RWPE2 (cell line): ENCODE data around the gene ABL1.

Experiments used
- ATAC-seq: fragments of 200-7000 bp; cut with Tn5 transposase; 3 replicates; pipeline ENCODE4 v1.9.1; 2021; ENCODE audit warnings: low read depth
- DNase-seq: peaks from one replicate; pipeline ENCODE4 v3.0.0-alpha.2; 2020; ENCODE audit warnings: low spot score
- H3K27ac ChIP-seq: fragments of 450-650 bp; 2 replicates; pipeline ENCODE4 v1.5.1; 2017; ENCODE audit warnings: mild to moderate bottlenecking; ENCODE audit not compliant: poor library complexity, severe bottlenecking
- H3K27me3 ChIP-seq: fragments of 250-450 bp; sonication (Bioruptor Pico); 2 replicates; pipeline ENCODE4 v1.5.1; 2021; ENCODE audit warnings: mild to moderate bottlenecking, moderate library complexity; ENCODE audit not compliant: insufficient read depth, poor library complexity, severe bottlenecking
- H3K36me3 ChIP-seq: fragments of 250-450 bp; sonication (Bioruptor Pico); 2 replicates; pipeline ENCODE4 v1.5.1; 2020; ENCODE audit warnings: low read depth, mild to moderate bottlenecking, moderate library complexity
- H3K4me1 ChIP-seq: fragments of 250-450 bp; sonication (Bioruptor Pico); 2 replicates; pipeline ENCODE4 v1.5.1; 2021; ENCODE audit warnings: mild to moderate bottlenecking, moderate library complexity; ENCODE audit not compliant: insufficient read depth, poor library complexity, severe bottlenecking
- H3K4me3 ChIP-seq: fragments of 250-450 bp; sonication (Bioruptor Pico); 2 replicates; pipeline ENCODE4 v1.5.1; 2021; ENCODE audit warnings: mild to moderate bottlenecking, moderate library complexity; ENCODE audit not compliant: severe bottlenecking
- H3K9me3 ChIP-seq: fragments of 250-450 bp; sonication (Bioruptor Pico); 2 replicates; pipeline ENCODE4 v1.5.1; 2021; ENCODE audit warnings: mild to moderate bottlenecking, moderate library complexity; ENCODE audit not compliant: severe bottlenecking
- TF ChIP-seq, protein P1 (sequence below): fragments of 450-650 bp; IDR thresholded peaks from one replicate; pipeline ENCODE4 v1.5.1; 2017; ENCODE audit warnings: mild to moderate bottlenecking, moderate library complexity; ENCODE audit not compliant: poor library complexity, severe bottlenecking

The ABL1 gene

DNA sequence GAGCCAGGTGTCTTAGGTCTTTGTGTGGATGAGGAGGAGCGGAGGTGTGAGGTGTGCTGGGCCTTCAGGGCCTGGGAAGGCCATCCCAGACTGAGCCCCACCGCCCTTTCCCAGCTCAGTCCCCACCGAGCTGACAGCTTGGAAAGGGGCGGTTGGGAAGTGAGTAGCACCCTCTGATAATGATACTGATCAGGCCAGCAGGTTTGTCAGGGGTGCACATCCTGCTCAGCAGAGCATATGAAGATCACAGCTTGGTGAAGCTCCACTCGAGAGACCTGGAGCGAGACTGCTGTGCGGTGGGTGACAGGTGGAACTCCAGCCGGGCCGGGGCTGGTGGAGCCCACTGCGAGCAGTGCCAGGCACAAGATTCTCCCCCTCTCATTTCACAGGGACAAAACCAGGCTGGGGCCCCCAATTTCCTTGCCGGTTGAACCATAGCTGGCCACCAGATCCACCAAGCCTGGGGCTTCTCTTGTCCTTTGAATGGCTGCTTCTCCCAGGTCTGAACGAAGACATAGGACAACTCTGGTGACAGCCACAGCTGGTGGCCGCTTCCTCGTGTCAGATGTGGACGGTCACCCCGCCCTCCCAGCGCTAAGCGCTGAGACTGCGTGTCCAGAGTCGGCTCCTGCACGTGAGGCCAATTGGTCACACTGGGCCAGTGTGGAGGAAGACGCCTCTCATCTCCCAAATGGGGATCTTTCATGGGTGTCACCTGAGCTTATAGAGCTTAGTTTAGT is 53.3 kb downstream of the ABL1 start:
- no peak for ATAC-seq
- H3K4me3 ChIP-seq: no peak overlapping the region
- H3K36me3 ChIP-seq: peaks cover 60% of the 10 kb centered on the region
- no peaks in the 10 kb centered on the region for H3K27me3 ChIP-seq
- DNase-seq: no peak
- H3K9me3 ChIP-seq: peaks cover 24% of the 10 kb centered on the region
- TF ChIP-seq, protein P1, sequence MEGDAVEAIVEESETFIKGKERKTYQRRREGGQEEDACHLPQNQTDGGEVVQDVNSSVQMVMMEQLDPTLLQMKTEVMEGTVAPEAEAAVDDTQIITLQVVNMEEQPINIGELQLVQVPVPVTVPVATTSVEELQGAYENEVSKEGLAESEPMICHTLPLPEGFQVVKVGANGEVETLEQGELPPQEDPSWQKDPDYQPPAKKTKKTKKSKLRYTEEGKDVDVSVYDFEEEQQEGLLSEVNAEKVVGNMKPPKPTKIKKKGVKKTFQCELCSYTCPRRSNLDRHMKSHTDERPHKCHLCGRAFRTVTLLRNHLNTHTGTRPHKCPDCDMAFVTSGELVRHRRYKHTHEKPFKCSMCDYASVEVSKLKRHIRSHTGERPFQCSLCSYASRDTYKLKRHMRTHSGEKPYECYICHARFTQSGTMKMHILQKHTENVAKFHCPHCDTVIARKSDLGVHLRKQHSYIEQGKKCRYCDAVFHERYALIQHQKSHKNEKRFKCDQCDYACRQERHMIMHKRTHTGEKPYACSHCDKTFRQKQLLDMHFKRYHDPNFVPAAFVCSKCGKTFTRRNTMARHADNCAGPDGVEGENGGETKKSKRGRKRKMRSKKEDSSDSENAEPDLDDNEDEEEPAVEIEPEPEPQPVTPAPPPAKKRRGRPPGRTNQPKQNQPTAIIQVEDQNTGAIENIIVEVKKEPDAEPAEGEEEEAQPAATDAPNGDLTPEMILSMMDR: no peak
- peaks cover 9% of the 10 kb centered on the region for H3K4me1 ChIP-seq
- no peak overlapping the region for H3K27ac ChIP-seq

DNA sequence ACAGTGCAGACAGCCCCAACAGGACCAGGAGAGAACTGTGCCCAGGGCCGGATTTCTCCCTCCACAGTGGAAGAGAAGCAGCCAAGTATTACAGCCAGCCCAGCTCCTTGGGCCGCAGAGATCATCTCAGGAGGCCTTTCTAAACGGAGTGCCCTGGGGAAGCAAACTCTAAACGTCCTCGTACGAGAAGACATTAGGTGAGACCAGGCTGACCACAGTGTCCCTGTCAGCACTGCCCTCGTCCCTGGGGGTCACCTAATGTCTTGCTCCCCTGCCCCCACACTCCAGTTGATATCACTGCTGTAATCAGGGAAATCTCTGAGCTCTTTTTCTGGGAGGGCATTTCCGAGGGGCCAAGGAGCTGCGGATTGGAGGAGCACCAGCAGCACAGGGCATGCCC is 55.1 kb downstream of the ABL1 start:
- Histone ChIP-seq H3K9me3 (peaks cover 23% of the 10 kb centered on the region), H3K36me3 (peaks cover 45% of the 10 kb centered on the region), H3K4me3 (no peak overlapping the region), H3K4me1 (peaks cover 9% of the 10 kb centered on the region), H3K27ac (no peak overlapping the region), H3K27me3 (no peaks in the 10 kb centered on the region)
- DNase-seq: no peak
- ATAC-seq: no peak
- TF ChIP-seq, protein P1: no peak

DNA sequence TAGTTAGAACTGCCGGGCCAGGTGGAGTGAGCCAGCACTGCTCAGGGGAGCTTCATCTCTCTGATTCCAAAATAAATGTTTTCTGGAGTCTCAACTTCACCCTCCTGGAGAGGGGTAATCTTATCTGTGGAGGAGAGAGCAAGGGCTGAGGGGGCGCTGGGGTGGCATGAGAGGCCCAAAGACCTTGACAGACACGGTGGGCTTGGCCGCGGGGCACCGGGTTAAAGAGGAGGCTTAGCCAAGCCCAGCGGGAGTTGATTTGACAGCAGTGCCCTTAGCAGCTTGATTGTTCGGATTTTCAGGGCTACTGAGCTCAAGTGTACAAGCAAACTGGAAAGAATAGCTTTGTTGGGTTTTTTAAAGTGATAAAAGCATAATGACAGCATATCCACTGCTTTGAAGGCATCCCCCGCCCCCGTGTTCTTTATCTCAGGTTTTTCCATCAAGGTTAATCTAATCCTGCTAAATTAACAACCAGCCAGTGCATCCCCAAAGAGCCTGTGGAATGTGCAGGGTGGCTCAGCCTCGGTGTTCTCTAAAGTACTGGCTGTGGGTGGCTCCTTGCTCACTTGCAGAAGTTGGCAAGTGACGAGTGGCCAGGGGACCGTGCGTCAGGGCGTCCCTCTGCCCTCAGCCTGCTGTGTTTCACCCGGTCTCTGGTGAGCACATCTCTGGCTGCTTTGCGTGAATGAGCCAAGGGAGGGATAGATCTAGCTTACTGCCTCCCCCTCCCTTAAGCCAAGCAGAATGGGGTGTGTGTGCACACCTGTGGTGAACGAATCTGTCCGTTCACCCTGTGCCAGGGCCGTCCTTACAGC is 56.0 kb downstream of the ABL1 start:
- Histone ChIP-seq H3K36me3 (peaks cover 35% of the 10 kb centered on the region), H3K27ac (no peak overlapping the region), H3K9me3 (peaks cover 23% of the 10 kb centered on the region), H3K4me3 (no peak overlapping the region), H3K27me3 (no peaks in the 10 kb centered on the region), H3K4me1 (peaks cover under 1% of the 10 kb centered on the region)
- TF ChIP-seq, protein P1: no peak
- ATAC-seq (no peak), DNase-seq (no peak)

DNA sequence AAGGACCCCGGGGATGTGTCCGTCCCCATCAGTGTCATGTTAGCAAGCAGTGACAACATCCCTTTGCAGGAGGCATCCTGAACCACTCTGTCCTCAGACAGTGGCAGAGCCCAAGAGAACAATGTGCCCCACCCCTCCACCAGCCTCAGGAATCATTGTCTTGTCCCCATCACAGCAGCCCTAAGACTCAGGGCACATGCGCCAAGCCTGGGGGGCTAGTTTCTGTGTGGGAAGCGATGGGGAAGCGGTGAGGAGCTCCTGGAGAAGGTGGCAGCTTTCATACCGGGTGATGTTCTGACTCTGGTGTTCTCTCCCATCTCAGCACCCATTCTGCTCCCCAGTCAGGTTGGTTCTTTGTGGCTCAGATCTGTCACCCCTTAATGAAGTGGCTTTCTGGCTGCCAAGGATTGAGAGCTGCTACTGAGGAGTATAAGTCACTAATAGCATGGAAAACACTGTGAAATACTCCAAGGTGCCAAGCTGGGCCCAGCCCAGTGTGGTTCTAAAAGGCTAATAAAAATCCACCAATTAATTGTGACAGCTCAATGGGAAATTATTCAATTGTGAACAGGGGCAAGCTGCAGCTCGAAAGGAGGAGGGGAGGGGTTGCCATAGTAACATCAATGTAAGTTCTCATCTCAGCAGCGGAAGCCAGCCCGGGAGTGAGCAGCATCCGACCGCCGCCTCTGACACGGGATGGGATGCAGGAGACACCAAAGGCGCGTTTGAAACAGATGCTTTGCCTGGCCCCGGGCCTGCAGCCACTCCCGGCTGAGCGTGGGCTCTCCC is 56.8 kb downstream of the ABL1 start:
- ATAC-seq: no peak
- peaks cover 23% of the 10 kb centered on the region for H3K9me3 ChIP-seq
- no peaks in the 10 kb centered on the region for H3K27me3 ChIP-seq
- DNase-seq: no peak
- peaks cover 27% of the 10 kb centered on the region for H3K36me3 ChIP-seq
- TF ChIP-seq, protein P1: no peak
- H3K27ac ChIP-seq: no peak overlapping the region
- no peak overlapping the region for H3K4me3 ChIP-seq
- no peaks in the 10 kb centered on the region for H3K4me1 ChIP-seq
